H1 (cell line): ENCODE measurements around the gene TOMM40L. TPM values are rescaled to one million over a fixed set of nuclear protein-coding genes. Genes with fewer than 3 reads are reported as not detected.

Experiments used
- GTF2F1 ChIP-seq: IDR thresholded peaks from 2 replicates; pipeline ENCODE4 v1.6.1; 2012; ENCODE audit warnings: low read depth, low read length, improper control_type of control experiment, borderline replicate concordance
- polyA plus RNA-seq, 7 experiments: library from polyadenylated mRNA; depleted of rRNA in 3 of 7; stranded (reverse) in 5 of 7; unstranded in 2 of 7; fragments of >200 nt in 5 of 7; fragments of 200-250 nt in 2 of 7; gene quantifications; 1 replicate in 5 of 7; 2 replicates in 1 of 7; 4 replicates in 1 of 7; pipeline versions ENCODE4 v1.2.1 to v1.2.3, GENCODE V29; 2011 to 2013; ENCODE audit warnings: missing spikeins in 2 of 7, mixed read lengths in 2 of 7
- total RNA-seq: library from RNA; stranded (reverse); fragmentation: NEBNext Ultra II Directional; extraction: Animal tissue kit (Norgen Biotek cat#: 25700); gene quantifications from 2 replicates; pipeline ENCODE4 v1.2.1, GENCODE V29; 2021

Gene TOMM40L
- total and polyA plus RNA-seq, 2 of the 8 experiments (the other 6 are each of a cell fraction or from before 2014, with no cell fraction given): 11.4 to 15.0 TPM

DNA sequence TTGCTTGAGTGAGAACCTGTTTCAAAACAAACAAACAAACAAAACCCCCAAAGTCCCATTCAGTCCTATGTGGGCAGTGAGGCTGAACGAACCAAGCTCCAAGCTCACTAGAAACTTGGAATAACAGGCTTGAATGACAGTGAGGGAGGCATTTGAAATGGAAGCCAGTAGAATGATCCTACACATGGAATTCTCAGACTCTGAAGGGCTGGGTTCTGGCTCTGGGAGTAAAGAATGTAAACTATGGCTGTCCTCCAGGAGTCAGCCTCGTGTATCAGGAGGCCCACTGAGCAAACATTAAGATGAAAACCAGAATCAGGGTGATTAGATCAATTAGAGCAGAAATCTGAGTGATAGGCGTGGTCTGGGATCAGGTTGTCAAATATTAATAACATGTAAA is 47.5 kb downstream of the TOMM40L start (continued):
- no peak for TF ChIP-seq GTF2F1
- TF ChIP-seq, all 59 proteins: peak for 0
